Aorta (tissue), 5 donors: Measurements from ENCODE around the gene SIM1. TPM values are rescaled to one million over a fixed set of nuclear protein-coding genes. Genes with fewer than 3 reads are reported as not detected.

ENCODE experiments used
- ATAC-seq: fragments of 200-7000 bp; cut with Tn5 transposase; one replicate; pipeline ENCODE4 v1.9.1; 2022; ENCODE audit warnings: moderate library complexity; ENCODE audit not compliant: low FRiP score
- DNase-seq, 2 donors: peaks; one replicate each; pipeline ENCODE4 v3.0.0-alpha.2; 2020
- H3K27ac ChIP-seq, 2 donors: one replicate each; pipeline ENCODE4 v1.5.1; 2013; ENCODE audit warnings: low read length in 2 of 2, mild to moderate bottlenecking in 2 of 2, moderate library complexity in 2 of 2, control low read depth in 1 of 2, inconsistent platforms in 1 of 2, low read depth in 1 of 2
- H3K27me3 ChIP-seq, 2 donors: one replicate each; pipeline ENCODE4 v1.6.1; 2013; ENCODE audit warnings: control low read depth in 1 of 2, low read length in 1 of 2, mild to moderate bottlenecking in 1 of 2, moderate library complexity in 1 of 2; ENCODE audit not compliant: insufficient read depth in 2 of 2, control insufficient read depth in 1 of 2
- H3K36me3 ChIP-seq, 2 donors: one replicate each; pipeline ENCODE4 v1.6.1; 2013; ENCODE audit warnings: control low read depth in 1 of 2, low read length in 1 of 2, mild to moderate bottlenecking in 1 of 2; ENCODE audit not compliant: insufficient read depth in 2 of 2, control insufficient read depth in 1 of 2
- H3K4me1 ChIP-seq, 2 donors: one replicate each; pipeline ENCODE4 v1.6.1; 2013; ENCODE audit warnings: low read length in 2 of 2, control low read depth in 1 of 2, mild to moderate bottlenecking in 1 of 2, moderate library complexity in 1 of 2; ENCODE audit not compliant: insufficient read depth in 2 of 2, control insufficient read depth in 1 of 2
- H3K4me3 ChIP-seq, 2 donors: one replicate each; pipeline ENCODE4 v1.5.1; 2013; ENCODE audit warnings: low read length in 2 of 2, control low read depth in 1 of 2, mild to moderate bottlenecking in 1 of 2
- H3K9me3 ChIP-seq: one replicate; pipeline ENCODE4 v1.6.1; 2013; ENCODE audit warnings: mild to moderate bottlenecking, low read length; ENCODE audit not compliant: control insufficient read depth
- WGBS, 2 donors: extraction: QIAGEN DNeasy Blood & Tissue Kit; methylation state at CpG; one replicate each; pipeline ENCODE4 v1.1.7; 2013; 5-methylcytosine and 5-hydroxymethylcytosine counted together
- intact Hi-C, 2 donors: fragments of 100-400 bp; cut with DNase I; formaldehyde crosslinking; loops; one replicate each; pipeline versions ENCODE4 v1.14.2 to v1.15.0; 2022
- polyA plus RNA-seq, 2 donors: library from polyadenylated mRNA; stranded (reverse); fragments of 200-250 nt; gene quantifications; one replicate each; pipeline ENCODE4 v1.2.3, GENCODE V29; 2013
- total RNA-seq, 2 donors: library from RNA; stranded (reverse); fragmentation: NEBNext Ultra II Directional; extraction: Animal tissue kit (Norgen Biotek cat#: 25700); gene quantifications; one replicate each; pipeline ENCODE4 v1.2.1, GENCODE V29; 2021
- donor health status: healthy with polysubstance abuse.
- donor health status: Bipolar disorder and iron deficiency.
- donor health status: DM: no; HTN: no; CAD: no.
- donor health status: DM: no; HTN: no; CAD: no.
- donor health status: DM: yes; HTN: yes; CAD: no.

SIM1 gene
- total and polyA plus RNA-seq, 4 donors = 0.10 TPM; not detected in 3

GRCh38 chr6:100388868-100389519 is 75.7 kb downstream of the SIM1 start:
- no peak overlapping the region for H3K27ac ChIP-seq
- ATAC-seq (no peak), DNase-seq (no peak)
- no peaks in the 10 kb centered on the region for H3K36me3 ChIP-seq
- no peak overlapping the region for H3K4me3 ChIP-seq
- H3K27me3 ChIP-seq = no peaks in the 10 kb centered on the region
- WGBS, 2 donors = 75% methylated on average over 3 of the region's 3 CpGs
- H3K9me3 ChIP-seq = no peaks in the 10 kb centered on the region
- intact Hi-C loops = no loop called here
- no peaks in the 10 kb centered on the region for H3K4me1 ChIP-seq

GRCh38 chr6:100382767-100383195 is 81.9 kb downstream of the SIM1 start:
- intact Hi-C loops = no loop called here
- ATAC-seq (no peak), DNase-seq (no peak)
- Histone ChIP-seq H3K36me3 (no peaks in the 10 kb centered on the region), H3K27ac (no peak overlapping the region), H3K4me3 (no peak overlapping the region), H3K9me3 (no peaks in the 10 kb centered on the region), H3K4me1 (peaks cover 0 to 4% of the 10 kb centered on the region in 2 donors), H3K27me3 (no peaks in the 10 kb centered on the region)
- 51 to 57% methylated on average over 5 of the region's 5 CpGs for WGBS, 2 donors

GRCh38 chr6:100382031-100382430 is 82.7 kb downstream of the SIM1 start:
- no peak overlapping the region for H3K27ac ChIP-seq
- intact Hi-C loops = no loop called here
- peaks cover 0 to 4% of the 10 kb centered on the region in 2 donors for H3K4me1 ChIP-seq
- H3K9me3 ChIP-seq = no peaks in the 10 kb centered on the region
- 92 to 94% methylated on average over 3 of the region's 3 CpGs for WGBS, 2 donors
- ATAC-seq = no peak
- H3K36me3 ChIP-seq = no peaks in the 10 kb centered on the region
- no peak overlapping the region for H3K4me3 ChIP-seq
- no peak for DNase-seq
- no peaks in the 10 kb centered on the region for H3K27me3 ChIP-seq

DNA sequence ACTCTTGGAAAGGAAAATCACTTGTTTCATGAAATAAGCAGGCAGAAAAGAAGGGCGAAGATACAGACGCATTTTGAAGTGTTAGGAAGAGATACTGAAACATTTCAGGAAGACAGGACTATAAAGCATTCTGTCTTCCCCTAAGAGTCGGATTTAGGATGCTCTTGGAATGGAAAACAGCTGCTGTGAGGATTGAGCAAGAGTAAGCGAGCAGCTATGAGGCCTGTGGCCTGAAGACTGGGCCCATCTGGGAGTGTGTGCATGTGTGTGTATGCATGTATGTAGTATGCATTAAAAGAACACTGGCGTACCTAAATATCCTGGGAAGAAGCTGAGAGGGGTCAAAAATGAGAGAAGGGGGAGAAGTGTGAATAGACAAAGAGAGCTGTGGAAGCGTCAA is 83.6 kb downstream of the SIM1 start:
- DNase-seq (no peak), ATAC-seq (no peak)
- 97% methylated on average over 6 of the region's 6 CpGs for WGBS, 2 donors
- intact Hi-C loops = no loop called here
- Histone ChIP-seq H3K9me3 (no peaks in the 10 kb centered on the region), H3K36me3 (no peaks in the 10 kb centered on the region), H3K4me1 (peaks cover 0 to 4% of the 10 kb centered on the region in 2 donors), H3K27me3 (no peaks in the 10 kb centered on the region), H3K4me3 (no peak overlapping the region), H3K27ac (no peak overlapping the region)

GRCh38 chr6:100379386-100379785 is 85.3 kb downstream of the SIM1 start:
- WGBS, 2 donors = 82 to 90% methylated on average over 3 of the region's 3 CpGs
- H3K36me3 ChIP-seq = no peaks in the 10 kb centered on the region
- no peak overlapping the region for H3K4me3 ChIP-seq
- intact Hi-C loops = no loop called here
- no peak overlapping the region for H3K27ac ChIP-seq
- peaks cover 0 to 4% of the 10 kb centered on the region in 2 donors for H3K4me1 ChIP-seq
- H3K27me3 ChIP-seq = no peaks in the 10 kb centered on the region
- ATAC-seq (no peak), DNase-seq (no peak)
- H3K9me3 ChIP-seq = no peaks in the 10 kb centered on the region

GRCh38 chr6:100378576-100378975 is 86.1 kb downstream of the SIM1 start:
- Histone ChIP-seq H3K4me1 (peaks cover 0 to 4% of the 10 kb centered on the region in 2 donors), H3K36me3 (no peaks in the 10 kb centered on the region), H3K9me3 (no peaks in the 10 kb centered on the region), H3K27me3 (no peaks in the 10 kb centered on the region), H3K27ac (no peak overlapping the region), H3K4me3 (no peak overlapping the region)
- WGBS, 2 donors = 23% methylated on average over 2 of the region's 2 CpGs
- intact Hi-C loops = no loop called here
- ATAC-seq = no peak
- DNase-seq = no peak

GRCh38 chr6:100376103-100376502 is 88.6 kb downstream of the SIM1 start:
- intact Hi-C loops = no loop called here
- no peak overlapping the region for H3K27ac ChIP-seq
- no peaks in the 10 kb centered on the region for H3K9me3 ChIP-seq
- peaks cover 0 to 4% of the 10 kb centered on the region in 2 donors for H3K4me1 ChIP-seq
- WGBS, 2 donors = 74 to 75% methylated on average over 3 of the region's 3 CpGs
- no peaks in the 10 kb centered on the region for H3K36me3 ChIP-seq
- H3K4me3 ChIP-seq = no peak overlapping the region
- DNase-seq = no peak
- no peaks in the 10 kb centered on the region for H3K27me3 ChIP-seq
- ATAC-seq = no peak

DNA sequence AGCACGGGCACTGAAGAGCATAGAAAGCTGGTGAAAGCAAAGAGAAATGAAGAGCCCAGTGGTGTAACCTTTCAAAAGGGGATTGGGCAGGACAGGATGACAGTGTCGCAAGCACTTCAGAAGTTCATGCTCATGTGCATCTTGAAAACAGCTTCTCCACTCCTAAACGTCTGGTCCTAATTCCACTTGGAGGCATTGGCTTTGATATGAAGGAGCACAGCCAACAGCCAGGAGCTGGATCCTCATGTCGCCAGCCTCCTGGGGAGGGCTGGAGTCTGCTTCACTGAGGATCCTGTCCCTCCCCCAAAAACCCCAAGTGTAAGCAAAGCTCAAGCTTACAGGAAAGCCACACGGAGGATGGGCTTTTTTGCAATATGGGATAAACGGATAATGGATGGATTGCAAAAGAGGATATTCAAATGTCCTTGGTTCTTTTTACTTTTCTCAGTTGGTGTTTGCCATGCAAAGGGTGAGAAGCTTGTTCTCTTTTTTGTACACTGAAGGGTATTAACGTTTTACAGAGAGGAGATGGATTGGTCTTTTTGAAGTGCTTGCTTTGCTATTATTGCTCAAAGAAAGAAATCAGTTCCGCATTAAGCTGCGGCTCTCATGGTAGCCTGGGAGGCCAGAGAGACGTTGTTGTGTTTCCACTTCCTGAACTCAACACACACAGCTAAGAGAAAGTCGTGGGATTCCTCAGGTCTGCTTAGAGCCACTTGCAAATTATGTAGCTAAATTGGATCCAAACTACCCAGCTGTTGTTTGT is 92.2 kb downstream of the SIM1 start:
- ATAC-seq (no peak), DNase-seq (no peak)
- no peaks in the 10 kb centered on the region for H3K36me3 ChIP-seq
- no peaks in the 10 kb centered on the region for H3K4me1 ChIP-seq
- H3K9me3 ChIP-seq = no peaks in the 10 kb centered on the region
- no peak overlapping the region for H3K27ac ChIP-seq
- no peaks in the 10 kb centered on the region for H3K27me3 ChIP-seq
- WGBS, 2 donors = 74 to 78% methylated on average over 11 of the region's 11 CpGs
- H3K4me3 ChIP-seq = no peak overlapping the region
- intact Hi-C loops = no loop called here

- no peak for DNase-seq
- Histone ChIP-seq H3K9me3 (no peaks in the 10 kb centered on the region), H3K27me3 (no peaks in the 10 kb centered on the region), H3K36me3 (no peaks in the 10 kb centered on the region), H3K4me1 (no peaks in the 10 kb centered on the region), H3K4me3 (no peak overlapping the region), H3K27ac (no peak overlapping the region)
- 64 to 76% methylated on average over 4 of the region's 4 CpGs for WGBS, 2 donors
- intact Hi-C loops = no loop called here
- ATAC-seq = no peak
Observed at GRCh38 chr6:100371591-100371990, 93.1 kb downstream of the SIM1 start.
